Activated naive CD4-positive, alpha-beta T cell treated with anti-CD3 and anti-CD28 coated beads for 36 hours (primary cell): ENCODE data around the gene EVI5. TPM values are rescaled to one million over a fixed set of nuclear protein-coding genes. Genes with fewer than 3 reads are reported as not detected.
"Not testable (repeated sequence)": the region's sequence is repeated elsewhere in the genome, so short reads cannot be mapped to it uniquely, and the experiment has no call there.

Source experiments
- CTCF ChIA-PET: fragments of 350-600 bp; sonication (Branson Sonifier 250); formaldehyde crosslinking; loops from one replicate; lab custom pipeline; 2021; ENCODE audit warnings: antibody characterized with exemption; lab: Charles Lee
- DNase-seq: peaks from one replicate; pipeline ENCODE4 v3.0.0-alpha.2; 2020
- H3K27ac Mint-ChIP-seq: one replicate; pipeline ENCODE4 v1.8.0; 2021; ENCODE audit warnings: mild to moderate bottlenecking, mixed read lengths
- H3K27me3 Mint-ChIP-seq: one replicate; pipeline ENCODE4 v1.8.0; 2021; ENCODE audit warnings: low read depth, mixed read lengths
- H3K36me3 Mint-ChIP-seq: one replicate; pipeline ENCODE4 v1.8.0; 2021; ENCODE audit warnings: low read depth, mixed read lengths
- H3K4me1 Mint-ChIP-seq: one replicate; pipeline ENCODE4 v1.8.0; 2021; ENCODE audit warnings: low read depth, mixed read lengths
- H3K4me3 Mint-ChIP-seq: one replicate; pipeline ENCODE4 v1.8.0; 2021; ENCODE audit warnings: mild to moderate bottlenecking, moderate library complexity, mixed read lengths
- H3K9me3 Mint-ChIP-seq: one replicate; pipeline ENCODE4 v1.8.0; 2021; ENCODE audit warnings: mixed read lengths
- intact Hi-C: fragments of 100-400 bp; cut with micrococcal nuclease; formaldehyde crosslinking; loops from one replicate; pipeline ENCODE4 v1.15.1; 2023
- total RNA-seq, 2 experiments: library from RNA; stranded (reverse); gene quantifications; one replicate each; pipeline ENCODE4 v1.2.3, GENCODE V29; 2021

Gene EVI5
- total RNA-seq, 2 experiments from 2014 or later = 13.8 to 14.0 TPM

- H3K36me3 Mint-ChIP-seq = peaks cover 6% of the 10 kb centered on the region
- DNase-seq = no peak
- peaks cover 26% of the 10 kb centered on the region for H3K9me3 Mint-ChIP-seq
- H3K27me3 Mint-ChIP-seq = peaks cover 2% of the 10 kb centered on the region
- H3K4me3 Mint-ChIP-seq = no peak overlapping the region
- intact Hi-C loops = no loop called here
- no peaks in the 10 kb centered on the region for H3K4me1 Mint-ChIP-seq
- CTCF ChIA-PET = interaction anchor here (0.6 kb wide), 1 partner anchor 374 kb away, joined by 3 read pairs; no protein-coding TSS in a partner anchor
- H3K27ac Mint-ChIP-seq = no peak overlapping the region
These were observed 127.2 kb downstream of the EVI5 start for GRCh38 chr1:92657701-92658100.

- Mint-ChIP-seq H3K36me3 (peaks cover 6% of the 10 kb centered on the region), H3K9me3 (peaks cover 26% of the 10 kb centered on the region), H3K4me1 (no peaks in the 10 kb centered on the region), H3K4me3 (no peak overlapping the region), H3K27ac (no peak overlapping the region), H3K27me3 (peaks cover 5% of the 10 kb centered on the region)
- DNase-seq = no peak
- CTCF ChIA-PET = interaction anchor here (0.5 kb wide), 1 partner anchor 428 kb away, joined by 4 read pairs; no protein-coding TSS in a partner anchor
- intact Hi-C loops = no loop called here
These were observed 129.6 kb downstream of the EVI5 start for GRCh38 chr1:92655197-92655801.

- H3K9me3 Mint-ChIP-seq = peaks cover 26% of the 10 kb centered on the region
- H3K36me3 Mint-ChIP-seq = peaks cover 6% of the 10 kb centered on the region
- no peak for DNase-seq
- CTCF ChIA-PET = no interaction called here
- no peak overlapping the region for H3K4me3 Mint-ChIP-seq
- no peaks in the 10 kb centered on the region for H3K4me1 Mint-ChIP-seq
- H3K27ac Mint-ChIP-seq = no peak overlapping the region
- intact Hi-C loops = no loop called here
- peaks cover 5% of the 10 kb centered on the region for H3K27me3 Mint-ChIP-seq
These were observed 131.1 kb downstream of the EVI5 start for GRCh38 chr1:92653605-92654381.

- CTCF ChIA-PET, H3K9me3 Mint-ChIP-seq, intact Hi-C loops, H3K4me3 Mint-ChIP-seq, H3K36me3 Mint-ChIP-seq, H3K27ac Mint-ChIP-seq, H3K27me3 Mint-ChIP-seq, H3K4me1 Mint-ChIP-seq, DNase-seq: not testable (repeated sequence)
These were observed 144.2 kb downstream of the EVI5 start for GRCh38 chr1:92640686-92641085.

- Mint-ChIP-seq H3K4me3 (no peak overlapping the region), H3K36me3 (no peaks in the 10 kb centered on the region), H3K27ac (no peak overlapping the region), H3K9me3 (no peaks in the 10 kb centered on the region), H3K4me1 (no peaks in the 10 kb centered on the region), H3K27me3 (no peaks in the 10 kb centered on the region)
- intact Hi-C loops = no loop called here
- no peak for DNase-seq
- CTCF ChIA-PET = interaction anchor here (0.6 kb wide), 1 partner anchor 1187 kb away, joined by 3 read pairs; no protein-coding TSS in a partner anchor
These were observed 146.4 kb downstream of the EVI5 start for GRCh38 chr1:92638498-92638897.

- H3K4me3 Mint-ChIP-seq, H3K27ac Mint-ChIP-seq, intact Hi-C loops, H3K36me3 Mint-ChIP-seq, H3K9me3 Mint-ChIP-seq, H3K4me1 Mint-ChIP-seq, H3K27me3 Mint-ChIP-seq, DNase-seq, CTCF ChIA-PET: not testable (repeated sequence)
These were observed 149.7 kb downstream of the EVI5 start for GRCh38 chr1:92635203-92635602.

- H3K27ac Mint-ChIP-seq = no peak overlapping the region
- intact Hi-C loops = loop anchor here (1.0 to 10.0 kb wide), 4 partner anchors 24 to 1338 kb away; no protein-coding TSS in a partner anchor
- no peaks in the 10 kb centered on the region for H3K9me3 Mint-ChIP-seq
- H3K4me1 Mint-ChIP-seq = peaks cover 16% of the 10 kb centered on the region
- DNase-seq = no peak
- H3K36me3 Mint-ChIP-seq = peaks cover 1% of the 10 kb centered on the region
- H3K27me3 Mint-ChIP-seq = no peaks in the 10 kb centered on the region
- H3K4me3 Mint-ChIP-seq = no peak overlapping the region
- CTCF ChIA-PET = interaction anchor here (0.8 to 2.3 kb wide), 7 partner anchors 23 to 627 kb away, joined by 3 to 20 read pairs (median 5); partner anchors contain the start of genes GLMN and RPAP2
These were observed 161.6 kb downstream of the EVI5 start for GRCh38 chr1:92623187-92623778.

- intact Hi-C loops = loop anchor here (1.0 to 10.0 kb wide), 2 partner anchors 81 to 1335 kb away; no protein-coding TSS in a partner anchor
- CTCF ChIA-PET = interaction anchor here (0.6 to 2.0 kb wide), 4 partner anchors 26 to 623 kb away, joined by 3 to 6 read pairs (median 4); no protein-coding TSS in a partner anchor
- DNase-seq = peak; percentile 66
- peaks cover 16% of the 10 kb centered on the region for H3K4me1 Mint-ChIP-seq
- H3K4me3 Mint-ChIP-seq = no peak overlapping the region
- peaks cover 1% of the 10 kb centered on the region for H3K36me3 Mint-ChIP-seq
- H3K27ac Mint-ChIP-seq = peak overlapping the region; percentile 4
- no peaks in the 10 kb centered on the region for H3K27me3 Mint-ChIP-seq
- no peaks in the 10 kb centered on the region for H3K9me3 Mint-ChIP-seq
These were observed 165.3 kb downstream of the EVI5 start for GRCh38 chr1:92619466-92620189.

- Mint-ChIP-seq H3K36me3 (no peaks in the 10 kb centered on the region), H3K4me3 (no peak overlapping the region), H3K4me1 (peaks cover 32% of the 10 kb centered on the region), H3K9me3 (no peaks in the 10 kb centered on the region), H3K27me3 (no peaks in the 10 kb centered on the region), H3K27ac (no peak overlapping the region)
- intact Hi-C loops = no loop called here
- DNase-seq = no peak
- CTCF ChIA-PET = interaction anchor here (1.0 kb wide), 1 partner anchor 291 kb away, joined by 3 read pairs; no protein-coding TSS in a partner anchor
These were observed 183.9 kb downstream of the EVI5 start for GRCh38 chr1:92601044-92601443.

GRCh38 chr1:92599184-92599583, 185.7 kb downstream of the EVI5 start:
- no peak for DNase-seq
- H3K4me3 Mint-ChIP-seq = no peak overlapping the region
- no peaks in the 10 kb centered on the region for H3K27me3 Mint-ChIP-seq
- no peak overlapping the region for H3K27ac Mint-ChIP-seq
- no peaks in the 10 kb centered on the region for H3K36me3 Mint-ChIP-seq
- intact Hi-C loops = loop anchor here (1.0 to 2.0 kb wide), 6 partner anchors 24 to 602 kb away; partner anchors contain the start of gene GFI1
- H3K9me3 Mint-ChIP-seq = no peaks in the 10 kb centered on the region
- CTCF ChIA-PET = interaction anchor here (1.1 to 1.6 kb wide), 5 partner anchors 19 to 289 kb away, joined by 3 to 14 read pairs (median 5); no protein-coding TSS in a partner anchor
- peaks cover 32% of the 10 kb centered on the region for H3K4me1 Mint-ChIP-seq

GRCh38 chr1:92589361-92589760, 195.5 kb downstream of the EVI5 start:
- peaks cover 15% of the 10 kb centered on the region for H3K9me3 Mint-ChIP-seq
- CTCF ChIA-PET, intact Hi-C loops, H3K27me3 Mint-ChIP-seq, H3K27ac Mint-ChIP-seq, DNase-seq, H3K36me3 Mint-ChIP-seq, H3K4me3 Mint-ChIP-seq: not testable (repeated sequence)
- H3K4me1 Mint-ChIP-seq = peaks cover 47% of the 10 kb centered on the region
